Ishikawa (cell line): ENCODE results near the gene PIGN.

ENCODE experiments used
- TEAD4 ChIP-seq: IDR thresholded peaks from 2 replicates; pipeline ENCODE4 v1.6.1; 2012
- YY1 ChIP-seq: IDR thresholded peaks from 2 replicates; pipeline ENCODE4 v1.6.1; 2012; ENCODE audit warnings: low read depth
- TF ChIP-seq, protein P1 (sequence below): IDR thresholded peaks from 2 replicates; pipeline ENCODE4 v1.6.1; 2012

DNA sequence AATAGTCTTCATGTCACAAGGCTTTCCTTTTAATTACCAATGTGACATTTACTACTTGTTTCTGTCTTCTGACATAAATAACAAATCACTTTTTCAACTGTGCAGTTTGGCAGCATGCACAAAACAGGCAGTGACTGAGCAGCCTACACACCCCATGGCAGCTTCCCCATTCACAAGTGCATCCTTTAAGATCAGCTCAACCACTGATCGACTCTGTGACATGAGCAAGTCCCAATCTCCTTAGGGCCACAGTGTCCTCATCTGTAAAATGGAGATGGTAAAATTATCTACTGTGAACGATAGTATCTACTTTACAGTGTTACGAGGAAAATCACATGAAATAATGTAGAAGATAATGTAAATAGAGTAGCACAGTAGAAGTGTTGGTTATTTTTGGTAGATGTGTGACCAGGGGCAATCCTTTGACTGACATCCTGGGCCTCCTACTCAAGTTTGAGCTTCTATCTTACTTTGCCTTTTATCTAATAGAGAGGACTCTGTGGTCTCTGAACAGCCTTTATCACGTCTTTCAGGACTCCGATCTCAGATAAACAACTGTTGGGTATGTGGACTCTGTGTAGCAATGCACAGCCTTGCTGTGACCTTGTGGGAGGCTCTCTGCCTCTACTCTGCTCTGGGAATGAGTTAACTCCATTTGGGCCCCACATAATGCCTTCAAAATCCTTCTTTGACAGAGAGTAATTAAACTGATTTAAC is 120.6 kb downstream of the PIGN start:
- no peak for TF ChIP-seq TEAD4
- TF ChIP-seq, protein P1, sequence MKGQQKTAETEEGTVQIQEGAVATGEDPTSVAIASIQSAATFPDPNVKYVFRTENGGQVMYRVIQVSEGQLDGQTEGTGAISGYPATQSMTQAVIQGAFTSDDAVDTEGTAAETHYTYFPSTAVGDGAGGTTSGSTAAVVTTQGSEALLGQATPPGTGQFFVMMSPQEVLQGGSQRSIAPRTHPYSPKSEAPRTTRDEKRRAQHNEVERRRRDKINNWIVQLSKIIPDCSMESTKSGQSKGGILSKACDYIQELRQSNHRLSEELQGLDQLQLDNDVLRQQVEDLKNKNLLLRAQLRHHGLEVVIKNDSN = no peak
- TF ChIP-seq YY1 = no peak
